GM12878 (cell line): ENCODE results near the gene RBM44. TPM values are rescaled to one million over a fixed set of nuclear protein-coding genes. Genes with fewer than 3 reads are reported as not detected.

ENCODE experiments used
- ATAC-seq: fragments of 200-7000 bp; cut with Tn5 transposase; 3 replicates; pipeline ENCODE4 v1.9.1; 2020; ENCODE audit warnings: mild to moderate bottlenecking, moderate library complexity
- BruUV-seq: library from RNA; stranded (reverse); fragments of 400-500 nt; replicated peaks from 2 replicates; lab custom pipeline; 2021; lab: Mats Ljungman, UMichigan
- CTCF ChIA-PET: fragments of 300-600 bp; sonication (Branson Sonifier 250); formaldehyde crosslinking; extraction: SDS; loops from one replicate; lab custom pipeline; 2021; ENCODE audit warnings: inconsistent platforms; lab: Yijun Ruan, JAX
- POLR2A ChIA-PET: fragments of 350-600 bp; formaldehyde crosslinking; extraction: SDS; loops from one replicate; lab custom pipeline; 2021; ENCODE audit warnings: inconsistent platforms; lab: Charles Lee
- RAD21 ChIA-PET: fragments of 300-600 bp; sonication (Branson Sonifier 250); formaldehyde crosslinking; loops from one replicate; lab custom pipeline; 2023; ENCODE audit warnings: antibody characterized with exemption; ENCODE audit not compliant: unreplicated experiment; lab: Charles Lee
- SMC1A ChIA-PET: fragments of 300-600 bp; sonication (Branson Sonifier 250); formaldehyde crosslinking; loops from one replicate; lab custom pipeline; 2023; ENCODE audit not compliant: unreplicated experiment, uncharacterized antibody; lab: Charles Lee
- DNase-seq: peaks from one replicate; pipeline ENCODE4 v3.0.0-alpha.2; 2011; ENCODE audit warnings: low read depth, low spot score
- FAIRE-seq: peaks from 3 replicates; lab custom pipeline; 2011; peaks lifted over from hg19 to GRCh38; lab: Jason Lieb, UNC
- H2AFZ ChIP-seq: 2 replicates; pipeline ENCODE4 v1.6.0; 2011; ENCODE audit warnings: low read depth, low read length, control low read depth; ENCODE audit not compliant: control insufficient read depth
- H3K27ac ChIP-seq: 2 replicates; pipeline ENCODE4 v1.5.1; 2011; ENCODE audit warnings: control low read depth; ENCODE audit not compliant: control insufficient read depth, insufficient read depth
- H3K27me3 ChIP-seq, 2 experiments: replicated peaks in 1 of 2; 2 replicates each; pipeline versions ENCODE4 v1.6.0 to v1.6.1; 2011; ENCODE audit warnings: low read length in 1 of 2; ENCODE audit not compliant: control insufficient read depth in 2 of 2, insufficient read depth in 2 of 2
- H3K36me3 ChIP-seq, 2 experiments: 2 replicates each; pipeline ENCODE4 v1.5.1; 2011; ENCODE audit warnings: low read length in 1 of 2; ENCODE audit not compliant: control insufficient read depth in 2 of 2, insufficient read depth in 2 of 2
- H3K4me1 ChIP-seq: 2 replicates; pipeline ENCODE4 v1.6.1; 2011; ENCODE audit warnings: mild to moderate bottlenecking, low read length, moderate library complexity, mixed read lengths; ENCODE audit not compliant: control insufficient read depth, insufficient read depth
- H3K4me2 ChIP-seq: 2 replicates; pipeline ENCODE4 v1.6.0; 2011; ENCODE audit warnings: control low read depth; ENCODE audit not compliant: control insufficient read depth, insufficient read depth
- H3K4me3 ChIP-seq: fragments of 200-600 bp; sonication (generic); 2 replicates; pipeline ENCODE4 v1.5.1; 2016
- H3K79me2 ChIP-seq: 2 replicates; pipeline ENCODE4 v1.6.0; 2011; ENCODE audit warnings: low read length; ENCODE audit not compliant: control insufficient read depth, insufficient read depth
- H3K9ac ChIP-seq: 2 replicates; pipeline ENCODE4 v1.8.0; 2011; ENCODE audit warnings: low read length, control low read depth, mixed read lengths; ENCODE audit not compliant: control insufficient read depth, insufficient read depth
- H3K9me3 ChIP-seq: replicated peaks from 3 replicates; pipeline ENCODE4 v1.5.1; 2011; ENCODE audit warnings: mild to moderate bottlenecking, low read length; ENCODE audit not compliant: control insufficient read depth, insufficient read depth
- H4K20me1 ChIP-seq: 2 replicates; pipeline ENCODE4 v1.6.0; 2011; ENCODE audit not compliant: control insufficient read depth, insufficient read depth
- ASH2L ChIP-seq: fragments of 300-600, 200-600 bp; sonication (generic); IDR thresholded peaks from 2 replicates; pipeline ENCODE4 v1.6.1; 2017; ENCODE audit warnings: low read depth, mild to moderate bottlenecking, borderline replicate concordance
- ATF3 ChIP-seq: IDR thresholded peaks from 2 replicates; pipeline ENCODE4 v1.6.1; 2011; ENCODE audit warnings: low read depth, mild to moderate bottlenecking, low read length, moderate library complexity, borderline replicate concordance; ENCODE audit errors: extremely low read depth
- ATF7 ChIP-seq: fragments of 450-650 bp; IDR thresholded peaks from 2 replicates; pipeline ENCODE4 v1.6.1; 2016; ENCODE audit warnings: low read depth, mild to moderate bottlenecking
- BCL3 ChIP-seq: IDR thresholded peaks from 2 replicates; pipeline ENCODE4 v1.6.1; 2011; ENCODE audit warnings: borderline replicate concordance, low read depth, mild to moderate bottlenecking, moderate library complexity, low read length; ENCODE audit not compliant: insufficient read depth, poor library complexity, severe bottlenecking
- CHD2 ChIP-seq: IDR thresholded peaks from 2 replicates; pipeline ENCODE4 v1.6.1; 2011; ENCODE audit warnings: low read depth, low read length, improper control_type of control experiment, borderline replicate concordance
- DPF2 ChIP-seq: fragments of 450-650 bp; IDR thresholded peaks from 2 replicates; pipeline ENCODE4 v1.6.1; 2017; ENCODE audit warnings: mild to moderate bottlenecking
- EZH2 ChIP-seq: IDR thresholded peaks from 2 replicates; pipeline ENCODE4 v1.6.1; 2012; ENCODE audit warnings: low read depth, mild to moderate bottlenecking, control low read depth, inconsistent platforms, low read length, borderline replicate concordance; ENCODE audit not compliant: control insufficient read depth
- IKZF1 ChIP-seq: fragments of 450-650 bp; conservative IDR thresholded peaks from 2 replicates; pipeline ENCODE4 v1.6.1; 2017; ENCODE audit warnings: antibody characterized with exemption, mild to moderate bottlenecking
- IRF3 ChIP-seq: fragments of 450-650 bp; IDR thresholded peaks from 2 replicates; pipeline ENCODE4 v1.6.1; 2014; ENCODE audit warnings: mild to moderate bottlenecking
- KAT2A ChIP-seq: conservative IDR thresholded peaks from 2 replicates; pipeline ENCODE4 v1.6.1; 2011; ENCODE audit warnings: low read depth, low read length; ENCODE audit not compliant: control insufficient read depth
- MTA2 ChIP-seq: fragments of 450-650 bp; IDR thresholded peaks from 2 replicates; pipeline ENCODE4 v1.6.1; 2016; ENCODE audit warnings: low read depth, mild to moderate bottlenecking, moderate library complexity
- STAT1 ChIP-seq: fragments of 450-650 bp; conservative IDR thresholded peaks from 2 replicates; pipeline ENCODE4 v1.6.1; 2014; ENCODE audit warnings: antibody characterized with exemption, mild to moderate bottlenecking
- WRNIP1 ChIP-seq: IDR thresholded peaks from 2 replicates; pipeline ENCODE4 v1.6.1; 2011; ENCODE audit warnings: low read depth, low read length, improper control_type of control experiment, borderline replicate concordance
- WGBS: methylation state at CpG from one replicate; pipeline ENCODE4 v1.1.6; 2016; ENCODE audit warnings: low lambda C conversion rate; ENCODE audit not compliant: insufficient replicate concordance, insufficient coverage; ENCODE audit errors: missing lambda C conversion rate; 5-methylcytosine and 5-hydroxymethylcytosine counted together
- in situ Hi-C: fragments of 300-500 bp; cut with MboI; formaldehyde crosslinking; loops from 9 replicates; pipeline ENCODE4 v1.14.3; 2018; ENCODE audit warnings: mixed read lengths
- intact Hi-C: fragments of 100-400 bp; cut with micrococcal nuclease; formaldehyde crosslinking; loops from one replicate; pipeline ENCODE4 v1.14.2; 2022; ENCODE audit not compliant: unreplicated experiment
- polyA plus RNA-seq, 11 experiments: library from polyadenylated mRNA; depleted of rRNA in 4 of 11; unstranded in 6 of 11; stranded (reverse) in 5 of 11; fragments of >200 nt; fragmentation: Nextera tagmentation in 4 of 11; fragmentation: Illumina TruSeq in 1 of 11; extraction: Ambion mirVana in 4 of 11; extraction: Trizol in 1 of 11; gene quantifications; 1 replicate in 1 of 11; 2 replicates in 10 of 11; pipeline versions ENCODE4 v1.2.1 to v1.2.3, GENCODE V29; 2011 to 2016; ENCODE audit warnings: inconsistent platforms in 2 of 11, missing spikeins in 2 of 11, low read depth in 1 of 11
- total RNA-seq, 4 experiments: library from RNA; depleted of rRNA in 3 of 4; stranded (reverse); fragments of >200 nt in 3 of 4; fragmentation: Illumina TruSeq in 1 of 4; extraction: Trizol in 1 of 4; gene quantifications; 2 replicates each; pipeline versions ENCODE4 v1.2.1 to v1.2.3, GENCODE V29; 2013 to 2021
- TF ChIP-seq, protein P1 (sequence below): fragments of 450-650 bp; IDR thresholded peaks from 2 replicates; pipeline ENCODE4 v1.6.1; 2017; ENCODE audit warnings: mild to moderate bottlenecking

RBM44 gene
- total and polyA plus RNA-seq, 10 of the 15 experiments (the other 5 are each of a cell fraction or from before 2014, with no cell fraction given) = 0.14 to 1.4 (median 0.62) TPM; not detected in 1

- 98% methylated on average over 10 of the region's 10 CpGs for WGBS
- H3K36me3 ChIP-seq = peaks cover 14 to 48% of the 10 kb centered on the region in 2 experiments
- intact Hi-C loops = no loop called here
These were observed 40.4 kb upstream of the RBM44 start for GRCh38 chr2:237758185-237758584.

GRCh38 chr2:237759176-237759575, 39.4 kb upstream of the RBM44 start:
- Histone ChIP-seq H3K27ac (no peak overlapping the region), H2AFZ (no peak overlapping the region), H3K9me3 (no peaks in the 10 kb centered on the region), H3K36me3 (peaks cover 14 to 45% of the 10 kb centered on the region in 2 experiments), H3K4me1 (no peaks in the 10 kb centered on the region), H3K4me3 (no peak overlapping the region), H3K9ac (no peak overlapping the region), H4K20me1 (no peaks in the 10 kb centered on the region), H3K4me2 (no peak overlapping the region), H3K79me2 (no peaks in the 10 kb centered on the region), H3K27me3 (no peaks in the 10 kb centered on the region)
- no TSS peak for BruUV-seq
- ChIA-PET CTCF (no interaction called here), SMC1A (no interaction called here), RAD21 (no interaction called here), POLR2A (no interaction called here)
- in situ Hi-C loops (no loop called here), intact Hi-C loops (no loop called here)
- ATAC-seq (no peak), FAIRE-seq (no peak), DNase-seq (no peak)
- 95% methylated on average over 10 of the region's 10 CpGs for WGBS
- TF ChIP-seq KAT2A (no peak), IKZF1 (no peak), EZH2 (no peak), BCL3 (no peak), IRF3 (no peak), DPF2 (no peak), ATF3 (no peak), STAT1 (no peak), ASH2L (no peak), ATF7 (no peak), CHD2 (no peak)
- TF ChIP-seq, protein P1, sequence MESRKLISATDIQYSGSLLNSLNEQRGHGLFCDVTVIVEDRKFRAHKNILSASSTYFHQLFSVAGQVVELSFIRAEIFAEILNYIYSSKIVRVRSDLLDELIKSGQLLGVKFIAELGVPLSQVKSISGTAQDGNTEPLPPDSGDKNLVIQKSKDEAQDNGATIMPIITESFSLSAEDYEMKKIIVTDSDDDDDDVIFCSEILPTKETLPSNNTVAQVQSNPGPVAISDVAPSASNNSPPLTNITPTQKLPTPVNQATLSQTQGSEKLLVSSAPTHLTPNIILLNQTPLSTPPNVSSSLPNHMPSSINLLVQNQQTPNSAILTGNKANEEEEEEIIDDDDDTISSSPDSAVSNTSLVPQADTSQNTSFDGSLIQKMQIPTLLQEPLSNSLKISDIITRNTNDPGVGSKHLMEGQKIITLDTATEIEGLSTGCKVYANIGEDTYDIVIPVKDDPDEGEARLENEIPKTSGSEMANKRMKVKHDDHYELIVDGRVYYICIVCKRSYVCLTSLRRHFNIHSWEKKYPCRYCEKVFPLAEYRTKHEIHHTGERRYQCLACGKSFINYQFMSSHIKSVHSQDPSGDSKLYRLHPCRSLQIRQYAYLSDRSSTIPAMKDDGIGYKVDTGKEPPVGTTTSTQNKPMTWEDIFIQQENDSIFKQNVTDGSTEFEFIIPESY = no peak

More at GRCh38 chr2:237758185-237758584, 40.4 kb upstream of the RBM44 start:
- no peak for FAIRE-seq
- no peaks in the 10 kb centered on the region for H3K27me3 ChIP-seq
- TF ChIP-seq WRNIP1 (no peak), MTA2 (no peak)
- DNase-seq = no peak
- no peak overlapping the region for H3K27ac ChIP-seq
- in situ Hi-C loops = no loop called here
- RAD21 ChIA-PET = no interaction called here
- SMC1A ChIA-PET = interaction anchor here (1.2 kb wide), 1 partner anchor 88 kb away, joined by 4 read pairs; no protein-coding TSS in a partner anchor
- POLR2A ChIA-PET = no interaction called here
- H2AFZ ChIP-seq = no peak overlapping the region
- H3K9ac ChIP-seq = no peak overlapping the region
- no peaks in the 10 kb centered on the region for H3K9me3 ChIP-seq
- no peaks in the 10 kb centered on the region for H3K79me2 ChIP-seq
- BruUV-seq = no TSS peak
- CTCF ChIA-PET = interaction anchor here (1.0 kb wide), 1 partner anchor 13 kb away, joined by 4 read pairs; no protein-coding TSS in a partner anchor
- H3K4me3 ChIP-seq = no peak overlapping the region
- no peaks in the 10 kb centered on the region for H4K20me1 ChIP-seq
- H3K4me1 ChIP-seq = peaks cover 5% of the 10 kb centered on the region
- ATAC-seq = no peak
- H3K4me2 ChIP-seq = no peak overlapping the region
